Inferior parietal cortex (tissue), 1 donor: ENCODE measurements around the gene TBL1XR1.
"Not testable (repeated sequence)": the region's sequence is repeated elsewhere in the genome, so short reads cannot be mapped to it uniquely, and the experiment has no call there.

ENCODE experiments used
- DNase-seq: peaks from one replicate; pipeline ENCODE4 v3.0.0-alpha.2; 2016; ENCODE audit errors: extremely low spot score

The TBL1XR1 gene

GRCh38 chr3:177144922-177145321 is 52.4 kb downstream of the TBL1XR1 start:
- no peak for DNase-seq

DNA sequence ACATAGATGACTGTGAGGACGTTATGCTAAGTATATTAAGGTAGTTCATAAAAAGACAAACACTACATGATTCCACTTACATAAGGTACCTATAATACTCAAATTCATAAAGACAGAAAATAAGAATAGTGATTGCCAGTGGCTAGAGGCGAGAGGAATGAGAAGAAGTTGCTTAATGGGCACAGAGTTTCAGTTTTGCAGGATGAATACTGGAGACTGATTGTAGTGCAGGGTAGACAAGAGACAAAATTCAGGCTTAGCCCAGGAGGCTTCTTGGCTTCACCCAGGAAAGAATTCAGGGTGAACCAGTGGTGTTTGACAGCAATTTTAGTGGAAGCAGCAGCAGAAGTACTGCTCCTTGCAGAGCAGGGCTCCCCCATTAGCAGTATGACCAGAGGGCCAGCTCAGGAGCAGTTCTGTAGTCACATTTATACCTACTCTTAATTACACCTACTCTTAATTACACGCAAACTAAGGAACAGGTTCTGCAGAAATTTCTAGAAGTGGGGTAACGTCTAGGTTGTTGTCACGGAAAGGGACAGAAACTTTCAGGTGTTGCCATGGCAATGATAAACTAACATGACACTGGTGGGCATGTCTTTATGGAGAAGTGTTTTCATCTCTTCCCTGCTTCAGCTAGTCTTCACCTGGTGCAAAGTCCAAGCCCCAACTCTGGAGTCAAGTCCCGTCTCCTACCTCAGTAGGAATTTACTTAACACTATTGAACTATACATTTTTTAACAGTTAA is 55.2 kb downstream of the TBL1XR1 start:
- DNase-seq, result no peak

DNA sequence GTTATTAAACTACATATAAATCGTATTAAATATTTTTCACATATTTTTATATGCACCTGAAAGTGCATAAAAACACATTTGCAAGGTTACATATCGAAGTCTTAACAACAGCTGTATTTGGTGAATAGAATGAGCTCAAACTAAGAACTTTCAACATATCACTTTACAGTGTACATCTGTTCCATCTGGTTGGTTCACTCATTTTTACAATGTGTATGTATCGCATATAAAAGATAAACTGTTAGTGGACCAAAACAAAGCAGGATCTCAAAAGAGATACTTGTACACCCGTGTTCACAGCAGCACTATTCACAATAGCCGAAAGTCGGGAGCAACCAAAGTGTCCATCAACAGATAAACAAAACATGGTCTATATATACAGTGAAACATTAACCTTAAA is 55.8 kb downstream of the TBL1XR1 start:
- DNase-seq, result no peak

- DNase-seq, result not testable (repeated sequence)
Observed at GRCh38 chr3:177139220-177139619, 58.1 kb downstream of the TBL1XR1 start.

GRCh38 chr3:177137774-177138705 is 59.2 kb downstream of the TBL1XR1 start:
- no peak for DNase-seq

DNA sequence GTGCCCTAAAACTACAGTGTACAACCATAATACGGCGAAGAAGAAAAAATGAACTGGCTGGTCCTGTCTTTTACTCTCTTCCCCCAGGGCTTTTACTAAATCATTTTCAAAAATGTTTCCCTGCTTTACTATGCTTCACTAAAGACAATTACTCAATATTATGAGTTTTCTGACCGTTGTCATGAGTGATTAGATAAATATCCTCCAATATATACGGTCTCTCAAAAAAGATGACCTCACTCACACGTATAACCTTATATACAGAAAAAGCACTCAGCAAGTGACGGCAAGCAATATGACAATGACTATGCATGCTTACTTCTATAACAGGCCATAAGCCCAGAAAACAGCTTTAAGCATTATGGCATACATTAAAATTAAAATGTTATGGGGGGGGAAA is 60.5 kb downstream of the TBL1XR1 start:
- DNase-seq, result no peak

GRCh38 chr3:177135841-177136492 is 61.3 kb downstream of the TBL1XR1 start:
- no peak for DNase-seq

- no peak for DNase-seq
Observed at GRCh38 chr3:177134816-177135210, 62.5 kb downstream of the TBL1XR1 start.

DNA sequence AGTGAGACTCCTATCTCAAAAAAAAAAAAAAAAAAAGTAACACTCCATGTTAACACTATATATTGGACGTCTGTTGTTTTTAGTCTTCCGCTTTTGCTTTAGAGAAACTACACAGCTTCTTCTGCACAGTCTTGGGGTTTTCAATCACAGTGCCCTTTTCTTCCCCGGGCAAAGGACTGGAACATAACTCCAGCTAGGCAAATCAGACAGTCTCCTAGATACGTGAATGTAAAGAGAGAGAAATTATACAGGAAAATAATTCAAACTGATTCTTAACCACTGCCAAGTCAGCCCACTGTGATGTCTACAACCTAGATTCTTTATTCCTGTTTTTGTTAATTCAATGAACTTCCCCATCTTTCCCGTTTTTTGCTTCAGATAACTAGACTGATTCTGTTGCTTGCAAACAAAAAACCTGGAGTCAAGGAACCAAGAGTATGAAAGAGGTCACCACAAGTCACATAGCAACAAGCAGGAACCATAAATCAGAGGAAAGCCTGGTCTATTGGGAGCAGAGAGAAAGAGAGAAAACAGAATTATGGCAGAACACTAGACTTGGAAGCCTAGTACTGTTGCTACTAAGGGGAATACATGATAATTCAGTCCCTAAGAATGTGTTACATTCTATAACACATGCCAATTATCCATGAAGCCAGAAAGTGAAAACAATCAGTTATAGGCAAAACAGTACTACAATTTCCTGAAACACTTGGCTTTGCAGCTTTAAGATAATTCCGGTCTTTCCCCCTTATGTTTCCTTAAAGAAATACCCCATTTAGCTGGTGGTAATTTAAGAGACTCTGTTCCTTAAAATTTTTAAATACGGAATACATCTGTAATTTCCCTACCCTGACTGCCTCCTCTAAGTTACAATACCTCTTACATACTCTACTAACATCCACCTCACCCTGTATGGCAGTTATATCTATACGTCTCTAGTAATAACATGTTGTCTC is 63.1 kb downstream of the TBL1XR1 start:
- DNase-seq, result no peak

DNA sequence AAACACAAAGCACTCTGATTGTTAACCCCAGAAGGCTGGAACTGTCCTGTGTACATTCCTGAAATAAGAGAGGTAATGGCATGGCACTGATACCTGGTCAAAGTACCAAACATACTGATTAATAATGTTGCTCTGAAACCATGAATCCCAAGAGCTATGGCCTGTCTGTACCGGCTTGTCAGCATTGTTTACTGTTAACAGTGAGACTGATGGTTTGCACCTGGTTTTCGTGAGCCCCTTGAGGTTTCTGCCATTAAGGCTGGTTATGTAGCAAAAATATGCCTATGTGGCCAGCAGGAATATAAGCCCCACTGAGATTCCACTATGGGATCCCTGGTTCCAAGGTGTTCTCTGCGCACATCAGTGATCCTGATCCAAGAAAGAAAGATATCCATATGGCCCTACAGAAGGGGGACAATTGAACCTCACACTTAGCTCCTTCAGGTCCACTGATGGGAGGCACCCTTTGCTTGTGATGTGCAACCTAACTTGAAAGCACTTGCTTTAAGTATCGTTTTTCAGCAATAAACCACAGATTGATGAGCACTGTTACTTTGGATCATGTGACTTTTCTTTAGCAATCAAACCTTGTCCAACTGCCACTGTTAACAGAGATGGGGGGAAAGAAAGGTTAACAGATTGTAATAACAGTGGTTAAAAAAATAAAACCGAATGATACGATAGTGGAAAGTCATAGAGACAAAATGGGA is 65.2 kb downstream of the TBL1XR1 start:
- no peak for DNase-seq

GRCh38 chr3:177127008-177127407 is 70.3 kb downstream of the TBL1XR1 start:
- no peak for DNase-seq

- no peak for DNase-seq
Observed at GRCh38 chr3:177126015-177126773, 71.1 kb downstream of the TBL1XR1 start.

GRCh38 chr3:177124882-177125281 is 72.4 kb downstream of the TBL1XR1 start:
- no peak for DNase-seq

DNA sequence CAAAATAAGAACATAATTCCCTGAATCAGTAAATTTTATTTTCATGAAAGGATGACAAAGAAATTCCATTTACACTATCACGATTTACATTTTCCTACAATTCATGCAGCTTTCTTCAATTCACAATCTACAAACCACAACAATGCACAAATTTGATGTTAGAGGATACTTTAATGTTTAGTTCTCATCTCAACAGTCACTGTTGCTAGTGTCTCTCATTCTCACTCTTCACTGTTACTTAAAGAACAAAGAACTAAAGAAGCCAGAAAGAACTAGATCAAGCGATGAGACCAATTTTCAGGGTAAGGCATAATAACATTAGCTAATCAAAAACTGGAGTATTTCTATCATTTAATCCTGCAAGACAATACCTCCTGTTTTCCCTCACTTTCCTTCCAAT is 73.5 kb downstream of the TBL1XR1 start:
- no peak for DNase-seq

DNA sequence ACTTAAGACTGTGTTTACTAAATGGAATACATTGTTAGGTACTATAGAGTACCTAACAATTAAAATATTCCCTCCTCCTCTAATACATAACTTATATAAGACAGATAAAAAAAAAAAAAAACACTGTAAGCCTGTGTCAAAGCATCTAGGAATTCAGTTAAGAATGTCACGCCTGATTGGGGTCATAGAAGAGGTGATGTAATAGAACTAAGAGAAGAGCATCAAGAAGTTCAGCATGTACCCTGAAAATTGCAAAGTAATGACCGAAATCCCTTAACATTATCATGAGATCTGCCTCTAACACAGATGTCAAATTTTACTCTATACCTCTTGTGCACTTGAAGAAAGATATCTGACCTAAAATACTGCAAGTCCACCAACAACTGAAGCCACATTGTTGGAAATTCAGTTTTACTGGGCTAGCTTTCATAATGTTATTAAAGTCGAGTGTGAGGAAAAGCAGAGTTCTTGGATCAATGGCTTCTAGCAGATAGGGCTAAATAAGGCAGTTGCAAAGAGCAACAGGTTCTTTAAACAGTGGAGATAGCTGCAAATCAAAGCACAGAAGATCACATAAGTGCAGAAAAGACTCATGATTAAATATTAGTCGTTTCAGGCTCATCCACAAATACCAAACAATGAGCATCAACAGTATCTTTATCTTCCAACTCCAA is 75.0 kb downstream of the TBL1XR1 start:
- no peak for DNase-seq

DNA sequence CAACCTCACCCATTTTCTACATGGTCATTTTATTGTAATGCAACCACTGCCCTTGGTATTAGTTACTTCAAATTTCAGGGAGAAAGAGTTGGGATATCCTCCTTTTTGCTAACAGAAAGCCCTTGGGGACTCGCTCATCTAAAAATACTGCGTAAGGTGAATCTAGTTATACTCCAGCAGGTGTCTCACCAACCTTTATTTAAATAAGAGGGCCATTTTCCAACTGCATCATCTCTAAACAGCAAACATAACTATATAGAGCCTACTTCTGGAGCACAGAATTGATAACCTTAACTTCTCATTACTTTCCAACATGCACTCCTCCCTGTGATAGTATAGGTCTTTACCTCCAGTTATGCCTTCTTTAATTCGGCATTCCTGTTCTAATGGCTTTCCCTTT is 77.5 kb downstream of the TBL1XR1 start:
- DNase-seq, result no peak

GRCh38 chr3:177114253-177114652 is 83.0 kb downstream of the TBL1XR1 start:
- DNase-seq, result no peak

DNA sequence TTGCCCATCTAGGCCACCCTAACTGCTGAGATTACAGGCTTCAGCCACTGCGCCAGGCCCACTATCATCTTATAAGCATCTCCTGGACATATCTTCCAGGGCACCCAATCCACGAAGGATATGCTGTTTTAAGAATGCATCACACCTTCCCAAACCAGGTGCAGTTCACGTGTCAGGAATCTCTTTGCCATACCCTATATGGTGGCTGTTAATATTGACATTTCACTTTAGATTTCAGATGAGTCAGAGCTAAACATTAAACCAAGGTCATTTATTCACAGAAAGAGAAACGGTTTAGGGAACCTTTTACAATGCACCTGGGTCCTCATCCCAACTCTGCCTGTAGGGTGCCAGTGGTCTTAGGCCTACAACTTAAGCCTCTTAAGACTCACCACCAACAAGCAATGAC is 85.7 kb downstream of the TBL1XR1 start:
- no peak for DNase-seq

GRCh38 chr3:177110895-177111294 is 86.4 kb downstream of the TBL1XR1 start:
- DNase-seq, result no peak
